ENCODE data around the gene PXDN. TPM values are rescaled to one million over a fixed set of nuclear protein-coding genes. Genes with fewer than 3 reads are reported as not detected.

PXDN gene
- total and polyA plus RNA-seq, 2 of the 4 experiments (the other 2 are of a cell fraction), result 153 to 332 TPM

GRCh38 chr2:1739322-1739957, 4.9 kb downstream of the PXDN start:
- Histone ChIP-seq H2AK5ac (ENCODE audit: low read depth, low read length) (peak overlapping the region; percentile 77), H2AK9ac (replicated peaks; ENCODE audit: low read depth, low read length, poor library complexity) (no peak overlapping the region), H3K9me1 (ENCODE audit: insufficient read depth, low read length) (peaks cover 32% of the 10 kb centered on the region), H3K27me3 (ENCODE audit: control insufficient read depth, insufficient read depth, low read length) (no peaks in the 10 kb centered on the region), H3K36me3 (ENCODE audit: control insufficient read depth, insufficient read depth, low read length) (peaks cover 13% of the 10 kb centered on the region), H4K20me1 (ENCODE audit: insufficient read depth, low read length) (peaks cover 79% of the 10 kb centered on the region), H3K79me1 (ENCODE audit: low read depth in 1 of 2, low read length in 2 of 2) (peaks cover 8 to 43% of the 10 kb centered on the region in 2 experiments; a peak in 3 of 4 replicates), H3K27ac (ENCODE audit: insufficient read depth, low read length) (peak overlapping the region; percentile 32; the same call in 1 of the 2 replicates), H3K9ac (ENCODE audit: low read depth, low read length) (peak overlapping the region; percentile 29; the same call in 1 of the 2 replicates), H3K4me2 (ENCODE audit: low read depth, low read length) (no peak overlapping the region), H2BK5ac (ENCODE audit: low read depth, low read length, poor library complexity, severe bottlenecking) (peak overlapping the region; percentile 58), H4K5ac (ENCODE audit: low read depth, low read length) (peak overlapping the region; percentile 56; the same call in 1 of the 2 replicates), H2BK20ac (ENCODE audit: low read depth, low read length) (peak overlapping the region; percentile 2; the same call in 1 of the 2 replicates), H3K4me3 (ENCODE audit: insufficient read depth, low read depth, low read length) (no peak overlapping the region), H4K8ac (ENCODE audit: low read depth in 2 of 2, low read length in 2 of 2) (peak overlapping the region in 1 of 2 experiments; percentile 53; a peak in 2 of 4 replicates), H3K4ac (ENCODE audit: low read depth, low read length) (peak overlapping the region; percentile 37), H3K4me1 (ENCODE audit: control insufficient read depth, insufficient read depth, low read length) (peaks cover 44% of the 10 kb centered on the region), H3K18ac (ENCODE audit: low read depth, low read length) (peak overlapping the region; percentile 49; the same call in 1 of the 2 replicates), H2AFZ (replicated peaks; ENCODE audit: low read length, poor library complexity) (peak overlapping the region; percentile 11), H3K14ac (replicated peaks; ENCODE audit: low read depth, low read length) (peak overlapping the region; percentile 1), H2BK120ac (ENCODE audit: low read depth, low read length) (peak overlapping the region; percentile 37; the same call in 1 of the 2 replicates), H3K9me3 (ENCODE audit: control insufficient read depth, insufficient read depth, low read length) (peaks cover 3% of the 10 kb centered on the region; the same call in 1 of the 2 replicates), H4K91ac (ENCODE audit: insufficient read depth, low read depth, low read length) (peak overlapping the region; percentile 63; the same call in 1 of the 2 replicates), H3K56ac (ENCODE audit: extremely low read depth, insufficient read depth, low read length) (no peak overlapping the region), H3K23ac (ENCODE audit: low read depth, low read length) (peak overlapping the region; percentile 13), H2BK15ac (ENCODE audit: low read depth, low read length) (no peak overlapping the region)
- in situ Hi-C loops (cut with MboI; ENCODE audit: low sequenced_read_pairs) (no loop called here), dilution Hi-C loops (cut with HindIII; ENCODE audit: low sequenced_read_pairs, unreplicated experiment) (no loop called here), intact Hi-C loops (cut with micrococcal nuclease) (no loop called here)
- no peak for DNase-seq
- ChIA-PET POLR2A (ENCODE audit: unreplicated experiment) (interaction anchor here (0.6 kb wide), 1 partner anchor 8 kb away, joined by 3 read pairs; no protein-coding TSS in a partner anchor), CTCF (interaction anchor here (0.6 to 1.2 kb wide), 2 partner anchors 11 to 78 kb away, joined by 3 to 5 read pairs; no protein-coding TSS in a partner anchor)
- WGBS, 2 experiments (ENCODE audit: extremely low coverage in 2 of 2, insufficient read length in 1 of 2), result 86% methylated on average over 1 of the region's 9 CpGs; no CpG with 5 or more reads in 1 of the 2 experiments
- BruUV-seq (replicated peaks), result no TSS peak
- no peak for ATAC-seq (ENCODE audit: low read depth)
- TF ChIP-seq, protein P1, sequence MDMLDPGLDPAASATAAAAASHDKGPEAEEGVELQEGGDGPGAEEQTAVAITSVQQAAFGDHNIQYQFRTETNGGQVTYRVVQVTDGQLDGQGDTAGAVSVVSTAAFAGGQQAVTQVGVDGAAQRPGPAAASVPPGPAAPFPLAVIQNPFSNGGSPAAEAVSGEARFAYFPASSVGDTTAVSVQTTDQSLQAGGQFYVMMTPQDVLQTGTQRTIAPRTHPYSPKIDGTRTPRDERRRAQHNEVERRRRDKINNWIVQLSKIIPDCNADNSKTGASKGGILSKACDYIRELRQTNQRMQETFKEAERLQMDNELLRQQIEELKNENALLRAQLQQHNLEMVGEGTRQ (IDR thresholded peaks at IDR 0.05; ENCODE audit: low read depth, low read length), result no peak
- TF ChIP-seq FOS (IDR thresholded peaks at IDR 0.05; ENCODE audit: low read depth, low read length) (no peak), RCOR1 (IDR thresholded peaks at IDR 0.05; ENCODE audit: insufficient replicate concordance, low read length) (no peak), ELK1 (IDR thresholded peaks at IDR 0.05; ENCODE audit: borderline replicate concordance, low read depth, low read length) (no peak), NFE2L2 (IDR thresholded peaks at IDR 0.05; ENCODE audit: low read depth, low read length) (no peak), SMC3 (IDR thresholded peaks at IDR 0.05; ENCODE audit: low read depth, low read length) (no peak), MAFK (IDR thresholded peaks at IDR 0.05; ENCODE audit: low read depth, low read length) (no peak), POLR2A (IDR thresholded peaks at IDR 0.05; ENCODE audit: low read depth, low read length) (no peak), RFX5 (IDR thresholded peaks at IDR 0.05; ENCODE audit: low read depth, low read length) (no peak), CTCF (conservative IDR thresholded peaks at IDR 0.05; ENCODE audit: low read depth, low read length) (no peak), BHLHE40 (IDR thresholded peaks at IDR 0.05; ENCODE audit: low read depth, low read length) (no peak), MAZ (IDR thresholded peaks at IDR 0.05; ENCODE audit: borderline replicate concordance, low read depth, low read length) (no peak), CHD1 (IDR thresholded peaks at IDR 0.05; ENCODE audit: low read depth, low read length) (no peak), MXI1 (IDR thresholded peaks at IDR 0.05; ENCODE audit: borderline replicate concordance, low read depth, low read length) (no peak)
